ENCODE data around the gene CEP41.
"Not testable (repeated sequence)": the region's sequence is repeated elsewhere in the genome, so short reads cannot be mapped to it uniquely, and the experiment has no call there.

The CEP41 gene

DNA sequence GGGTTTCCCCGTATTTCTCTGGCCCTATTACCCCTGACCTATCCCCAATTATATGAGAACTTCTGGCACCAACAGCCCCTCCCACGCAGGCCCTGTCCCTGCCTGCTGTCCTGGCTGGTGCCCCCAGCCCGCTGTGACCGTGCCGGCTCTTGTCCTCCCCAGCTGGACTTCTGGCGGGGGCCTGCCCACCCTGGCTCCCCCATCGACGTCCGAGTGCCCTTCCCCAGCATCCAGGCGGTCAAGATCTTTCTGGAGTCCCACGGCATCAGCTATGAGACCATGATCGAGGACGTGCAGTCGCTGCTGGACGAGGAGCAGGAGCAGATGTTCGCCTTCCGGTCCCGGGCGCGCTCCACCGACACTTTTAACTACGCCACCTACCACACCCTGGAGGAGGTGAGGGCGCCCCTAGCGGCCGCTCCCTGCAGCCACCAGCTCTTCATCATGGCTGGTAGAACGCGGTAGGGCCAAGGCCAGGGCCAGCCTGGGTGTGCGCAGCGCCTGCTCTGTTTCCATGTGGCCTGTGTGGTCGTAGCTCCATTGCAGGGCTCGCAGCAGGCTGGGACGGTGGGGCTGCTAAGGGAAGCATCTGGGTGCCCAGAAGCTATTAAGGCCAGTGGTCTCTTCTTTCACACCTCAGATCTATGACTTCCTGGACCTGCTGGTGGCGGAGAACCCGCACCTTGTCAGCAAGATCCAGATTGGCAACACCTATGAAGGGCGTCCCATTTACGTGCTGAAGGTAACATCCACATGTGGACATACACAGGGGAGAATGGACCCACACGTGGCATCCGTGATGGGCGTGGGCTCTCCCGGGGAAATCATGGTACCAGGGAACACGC lies 59.1 kb downstream of the CEP41 start:
- TF ChIP-seq, protein P1, sequence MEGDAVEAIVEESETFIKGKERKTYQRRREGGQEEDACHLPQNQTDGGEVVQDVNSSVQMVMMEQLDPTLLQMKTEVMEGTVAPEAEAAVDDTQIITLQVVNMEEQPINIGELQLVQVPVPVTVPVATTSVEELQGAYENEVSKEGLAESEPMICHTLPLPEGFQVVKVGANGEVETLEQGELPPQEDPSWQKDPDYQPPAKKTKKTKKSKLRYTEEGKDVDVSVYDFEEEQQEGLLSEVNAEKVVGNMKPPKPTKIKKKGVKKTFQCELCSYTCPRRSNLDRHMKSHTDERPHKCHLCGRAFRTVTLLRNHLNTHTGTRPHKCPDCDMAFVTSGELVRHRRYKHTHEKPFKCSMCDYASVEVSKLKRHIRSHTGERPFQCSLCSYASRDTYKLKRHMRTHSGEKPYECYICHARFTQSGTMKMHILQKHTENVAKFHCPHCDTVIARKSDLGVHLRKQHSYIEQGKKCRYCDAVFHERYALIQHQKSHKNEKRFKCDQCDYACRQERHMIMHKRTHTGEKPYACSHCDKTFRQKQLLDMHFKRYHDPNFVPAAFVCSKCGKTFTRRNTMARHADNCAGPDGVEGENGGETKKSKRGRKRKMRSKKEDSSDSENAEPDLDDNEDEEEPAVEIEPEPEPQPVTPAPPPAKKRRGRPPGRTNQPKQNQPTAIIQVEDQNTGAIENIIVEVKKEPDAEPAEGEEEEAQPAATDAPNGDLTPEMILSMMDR (conservative IDR thresholded peaks at IDR 0.05) = no peak; the same call in 1 of the 2 replicates
- TF ChIP-seq ZFX (IDR thresholded peaks at IDR 0.05) = no peak
- no peak overlapping the region for H3K27ac ChIP-seq

DNA sequence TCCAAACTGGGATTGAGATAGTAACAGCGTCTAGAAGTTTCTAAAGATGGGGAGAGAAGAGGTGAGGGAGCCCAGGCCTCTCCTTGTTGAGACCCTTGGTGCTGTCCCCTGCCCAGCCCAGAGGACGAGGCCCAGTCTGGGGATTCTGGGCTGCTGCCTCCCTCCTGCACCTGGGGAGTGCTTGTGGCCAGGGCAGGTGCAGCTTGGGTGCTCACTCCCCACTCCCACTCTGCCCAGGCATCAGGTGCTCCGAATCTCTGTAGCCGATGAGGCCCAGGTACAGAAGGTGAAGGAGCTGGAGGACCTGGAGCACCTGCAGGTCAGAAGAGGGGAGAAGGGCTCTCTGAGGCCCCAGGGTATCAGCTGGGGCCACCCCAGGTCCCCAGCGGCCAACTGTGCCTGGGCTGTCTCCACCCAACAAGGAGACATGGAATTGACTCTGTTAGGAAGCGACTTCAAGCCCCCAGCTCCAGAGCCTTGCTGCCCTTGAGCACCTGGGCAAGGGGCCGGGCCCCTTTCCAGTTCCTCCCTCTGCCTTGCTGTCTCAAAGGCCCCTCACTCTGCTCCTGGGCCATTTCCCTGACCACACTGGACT lies 59.9 kb downstream of the CEP41 start:
- TF ChIP-seq ZFX (IDR thresholded peaks at IDR 0.05) = no peak
- TF ChIP-seq, protein P1 (conservative IDR thresholded peaks at IDR 0.05) = no peak
- H3K27ac ChIP-seq = no peak overlapping the region

DNA sequence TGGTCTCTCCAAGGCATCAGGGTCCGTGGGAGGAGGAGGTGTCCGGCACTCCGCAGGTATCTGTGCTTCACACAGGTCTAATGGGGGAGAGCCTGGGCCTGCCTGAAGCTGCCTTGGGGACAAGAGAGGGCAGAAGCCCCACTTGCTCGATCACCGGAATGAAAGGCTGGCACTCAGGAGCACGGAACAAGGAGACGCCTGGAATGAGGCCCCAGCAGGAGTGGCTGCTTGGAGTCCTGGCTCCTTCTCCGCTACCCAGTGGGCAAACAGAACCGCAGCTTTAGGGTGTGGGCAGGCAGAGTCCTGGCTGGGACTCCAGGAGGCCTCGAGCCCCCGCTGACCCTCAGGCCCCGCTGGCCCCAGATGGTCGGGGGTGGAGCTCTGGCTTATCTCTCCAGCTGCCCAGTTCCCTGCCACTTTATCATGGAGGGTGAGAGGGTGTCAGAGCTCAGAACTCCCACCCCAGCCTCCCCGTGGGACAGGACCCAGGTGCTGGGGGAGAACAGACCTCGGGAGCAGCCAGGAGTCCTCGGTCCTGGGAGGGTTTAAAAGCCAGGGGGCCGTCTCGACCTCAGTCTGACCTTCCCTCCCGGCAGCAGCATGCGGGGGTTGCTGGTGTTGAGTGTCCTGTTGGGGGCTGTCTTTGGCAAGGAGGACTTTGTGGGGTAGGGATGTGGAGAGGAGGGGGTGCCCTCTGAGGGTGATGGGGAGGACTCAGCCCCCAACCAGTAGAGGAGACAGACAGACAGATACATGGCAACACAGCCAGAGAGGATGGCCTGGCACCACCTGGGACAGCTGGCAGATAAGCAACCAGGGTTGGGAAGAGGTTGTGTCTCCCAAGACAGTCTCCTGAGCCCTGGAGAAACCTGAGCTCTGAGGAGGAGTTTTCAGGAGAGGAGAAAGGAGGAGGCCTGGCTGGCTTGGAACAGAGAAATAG lies 60.6 kb downstream of the CEP41 start, which contains the start of gene CPA1:
CPA1 (plus strand) TSS at position 574 of the 940 bp plus-strand sequence; CDS start at position 601, 27 bp downstream.
- H3K27ac ChIP-seq = no peak within 1 kb of the TSS
- TF ChIP-seq, protein P1 (conservative IDR thresholded peaks at IDR 0.05) = no peak
- no peak for TF ChIP-seq ZFX (IDR thresholded peaks at IDR 0.05)

DNA sequence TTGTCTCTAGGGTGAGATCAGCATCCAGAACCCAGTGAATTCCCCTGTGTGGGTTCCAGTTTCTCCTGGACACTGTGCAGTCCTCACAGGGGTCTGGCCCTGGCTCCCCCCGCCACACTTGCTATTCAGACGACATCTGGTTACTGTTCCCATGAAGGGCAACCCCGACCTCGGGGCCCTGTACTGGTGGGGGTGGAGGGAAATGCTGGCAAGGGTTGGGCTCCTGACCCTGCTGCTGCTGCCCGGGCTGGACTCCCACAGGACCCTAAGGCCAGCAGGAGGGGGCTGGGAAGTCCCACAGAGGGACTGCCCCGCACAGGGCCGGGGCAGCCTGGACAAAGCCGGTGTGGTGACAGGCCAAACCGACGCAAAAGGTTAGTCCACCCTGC lies 61.3 kb downstream of the CEP41 start:
- no peak for TF ChIP-seq ZFX (IDR thresholded peaks at IDR 0.05)
- TF ChIP-seq, protein P1 (conservative IDR thresholded peaks at IDR 0.05) = no peak
- no peak overlapping the region for H3K27ac ChIP-seq

DNA sequence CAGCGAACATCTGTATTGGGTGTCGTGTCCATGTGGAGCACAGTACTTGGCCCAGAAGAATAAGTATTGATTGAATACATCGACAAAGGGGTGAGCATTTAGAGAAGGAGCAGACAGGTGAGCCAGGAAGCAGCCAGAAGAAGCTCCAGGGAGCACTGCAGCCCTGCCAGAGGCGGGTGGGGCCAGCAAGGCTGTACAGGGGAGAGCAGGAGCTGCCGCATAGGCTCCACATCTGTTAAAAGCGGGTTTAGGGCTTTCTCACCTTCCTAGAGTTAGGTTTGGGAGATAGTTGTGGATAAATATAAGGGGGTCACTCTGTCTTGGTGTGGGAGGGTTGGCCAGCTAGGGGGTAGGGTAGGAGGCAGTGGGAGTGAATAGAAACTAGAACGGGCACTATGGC lies 61.8 kb downstream of the CEP41 start:
- H3K27ac ChIP-seq = no peak overlapping the region

DNA sequence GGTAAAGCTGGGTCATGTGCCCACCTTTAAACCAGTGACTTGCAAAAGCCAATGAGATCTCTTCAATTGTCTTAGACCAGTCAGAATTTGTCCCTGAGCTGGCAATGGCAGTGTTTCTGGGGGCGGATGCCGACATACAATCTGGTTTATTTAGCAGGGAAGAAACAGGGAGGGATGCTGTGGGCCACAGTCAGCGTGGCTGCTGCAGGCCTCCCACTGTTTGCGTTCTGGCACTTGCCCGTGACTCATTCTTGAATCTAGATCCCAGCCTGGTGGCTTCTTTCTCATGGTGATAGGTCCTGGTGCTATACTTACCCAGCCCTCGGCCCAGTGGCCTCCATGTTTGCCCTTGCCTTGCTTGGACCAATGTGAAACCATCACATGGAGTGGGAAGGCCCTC lies 63.6 kb downstream of the CEP41 start:
- no peak overlapping the region for H3K27ac ChIP-seq
- TF ChIP-seq ZFX (IDR thresholded peaks at IDR 0.05) = no peak
- TF ChIP-seq, protein P1 (conservative IDR thresholded peaks at IDR 0.05) = no peak

More for the DNA sequence above, 61.8 kb downstream of the CEP41 start:
- TF ChIP-seq, protein P1 (conservative IDR thresholded peaks at IDR 0.05) = no peak
- TF ChIP-seq ZFX (IDR thresholded peaks at IDR 0.05) = no peak

DNA sequence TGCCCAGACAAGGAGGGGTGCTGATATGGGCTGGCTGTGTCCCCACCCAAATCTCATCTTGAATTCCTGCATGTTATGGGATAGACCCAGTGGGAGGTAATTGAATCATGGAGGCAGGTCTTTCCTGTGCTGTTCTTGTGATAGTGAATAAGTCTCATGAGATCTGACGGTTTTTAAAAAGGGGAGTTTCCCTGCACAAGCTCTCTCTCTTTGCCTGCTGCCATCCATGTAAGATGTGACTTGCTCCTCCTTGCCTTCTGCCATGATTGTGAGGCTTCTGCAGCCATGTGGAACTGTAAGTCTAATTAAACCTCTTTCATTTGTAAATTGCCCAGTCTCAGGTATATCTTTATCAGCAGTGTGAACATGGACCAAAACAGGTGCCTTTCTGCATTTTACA lies 64.4 kb downstream of the CEP41 start:
- H3K27ac ChIP-seq = not testable (repeated sequence)
